Calu3 (cell line): Measurements from ENCODE around the gene ACTR1B. TPM values are rescaled to one million over a fixed set of nuclear protein-coding genes. Genes with fewer than 3 reads are reported as not detected.

Source experiments
- BruUV-seq: library from RNA; stranded (reverse); fragments of 400-500 nt; replicated peaks from 2 replicates; lab custom pipeline; 2021; lab: Mats Ljungman, UMichigan
- CTCF ChIA-PET: fragments of 300-600 bp; sonication (Branson Sonifier 250); formaldehyde crosslinking; loops from one replicate; lab custom pipeline; 2022; ENCODE audit warnings: antibody characterized with exemption; lab: Charles Lee
- DNase-seq: peaks from one replicate; pipeline ENCODE4 v3.0.0; 2022
- H3K27ac Mint-ChIP-seq: one replicate; pipeline ENCODE4 v1.8.0; 2022; ENCODE audit warnings: mixed read lengths; ENCODE audit not compliant: unreplicated experiment
- H3K27me3 Mint-ChIP-seq: one replicate; pipeline ENCODE4 v1.8.0; 2022; ENCODE audit warnings: mixed read lengths; ENCODE audit not compliant: unreplicated experiment
- H3K36me3 Mint-ChIP-seq: one replicate; pipeline ENCODE4 v1.8.0; 2022; ENCODE audit warnings: mild to moderate bottlenecking, moderate library complexity, mixed read lengths; ENCODE audit not compliant: insufficient read depth, unreplicated experiment
- H3K4me1 Mint-ChIP-seq: one replicate; pipeline ENCODE4 v1.8.0; 2022; ENCODE audit warnings: mild to moderate bottlenecking, low read depth, mixed read lengths; ENCODE audit not compliant: unreplicated experiment
- H3K4me3 Mint-ChIP-seq: one replicate; pipeline ENCODE4 v1.8.0; 2022; ENCODE audit warnings: mild to moderate bottlenecking, low read depth, moderate library complexity, mixed read lengths; ENCODE audit not compliant: unreplicated experiment
- H3K9me3 Mint-ChIP-seq: one replicate; pipeline ENCODE4 v1.8.0; 2022; ENCODE audit warnings: low read depth, mixed read lengths; ENCODE audit not compliant: unreplicated experiment
- intact Hi-C: fragments of 100-400 bp; cut with micrococcal nuclease; formaldehyde crosslinking; loops from one replicate; pipeline ENCODE4 v1.10.0; 2022; ENCODE audit not compliant: unreplicated experiment
- total RNA-seq: library from RNA; stranded (reverse); gene quantifications from 2 replicates; pipeline ENCODE4 v1.2.3, GENCODE V29; 2022
- TF ChIP-seq, protein P1 (sequence below): fragments of 200-600 bp; IDR thresholded peaks from one replicate; pipeline ENCODE4 v1.8.0; 2022; ENCODE audit warnings: antibody characterized with exemption; ENCODE audit not compliant: unreplicated experiment

The ACTR1B gene
- total RNA-seq, 1 experiment from 2014 or later, result 48.7 TPM

DNA sequence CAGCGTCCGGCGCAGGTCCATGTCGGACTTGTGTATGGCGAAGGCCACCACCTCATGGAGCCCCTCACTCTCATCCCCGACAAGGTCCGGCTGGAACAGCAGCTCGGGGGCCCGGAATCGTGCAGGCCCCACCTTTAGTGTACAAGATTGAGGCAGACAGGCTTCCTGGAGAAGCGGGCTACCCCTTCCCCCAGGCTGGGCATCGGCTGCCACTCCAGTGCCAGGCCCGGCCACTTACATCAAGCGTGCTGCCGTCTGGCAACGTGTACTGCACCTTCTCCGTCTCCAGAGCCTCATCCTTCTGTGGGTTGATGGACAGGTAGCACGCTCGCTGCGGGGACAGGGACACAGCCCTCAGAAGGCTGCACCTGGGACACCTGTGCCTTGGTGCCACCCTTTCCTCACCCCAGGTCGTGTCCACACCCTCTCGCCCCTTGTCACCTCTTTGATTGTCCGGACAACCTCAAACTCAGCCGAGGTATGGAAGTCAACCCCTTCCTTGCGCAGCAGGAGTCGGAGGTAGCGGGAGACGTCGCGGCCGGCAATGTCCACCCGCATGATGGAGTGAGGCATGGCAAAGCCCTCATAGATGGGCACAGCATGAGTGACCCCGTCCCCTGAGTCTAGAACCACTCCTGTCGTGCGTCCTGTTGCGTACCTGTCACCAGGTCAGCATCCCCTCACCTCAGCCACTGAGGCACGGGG, 5.7 kb downstream of the ACTR1B start:
- H3K27ac Mint-ChIP-seq, result no peak overlapping the region
- intact Hi-C loops, result no loop called here
- TF ChIP-seq, protein P1, sequence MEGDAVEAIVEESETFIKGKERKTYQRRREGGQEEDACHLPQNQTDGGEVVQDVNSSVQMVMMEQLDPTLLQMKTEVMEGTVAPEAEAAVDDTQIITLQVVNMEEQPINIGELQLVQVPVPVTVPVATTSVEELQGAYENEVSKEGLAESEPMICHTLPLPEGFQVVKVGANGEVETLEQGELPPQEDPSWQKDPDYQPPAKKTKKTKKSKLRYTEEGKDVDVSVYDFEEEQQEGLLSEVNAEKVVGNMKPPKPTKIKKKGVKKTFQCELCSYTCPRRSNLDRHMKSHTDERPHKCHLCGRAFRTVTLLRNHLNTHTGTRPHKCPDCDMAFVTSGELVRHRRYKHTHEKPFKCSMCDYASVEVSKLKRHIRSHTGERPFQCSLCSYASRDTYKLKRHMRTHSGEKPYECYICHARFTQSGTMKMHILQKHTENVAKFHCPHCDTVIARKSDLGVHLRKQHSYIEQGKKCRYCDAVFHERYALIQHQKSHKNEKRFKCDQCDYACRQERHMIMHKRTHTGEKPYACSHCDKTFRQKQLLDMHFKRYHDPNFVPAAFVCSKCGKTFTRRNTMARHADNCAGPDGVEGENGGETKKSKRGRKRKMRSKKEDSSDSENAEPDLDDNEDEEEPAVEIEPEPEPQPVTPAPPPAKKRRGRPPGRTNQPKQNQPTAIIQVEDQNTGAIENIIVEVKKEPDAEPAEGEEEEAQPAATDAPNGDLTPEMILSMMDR, result no peak
- no peaks in the 10 kb centered on the region for H3K27me3 Mint-ChIP-seq
- CTCF ChIA-PET, result no interaction called here
- H3K9me3 Mint-ChIP-seq, result peaks cover 17% of the 10 kb centered on the region
- BruUV-seq, result no TSS peak
- DNase-seq, result no peak
- no peaks in the 10 kb centered on the region for H3K4me1 Mint-ChIP-seq
- H3K4me3 Mint-ChIP-seq, result no peak overlapping the region
- peaks cover 36% of the 10 kb centered on the region for H3K36me3 Mint-ChIP-seq

DNA sequence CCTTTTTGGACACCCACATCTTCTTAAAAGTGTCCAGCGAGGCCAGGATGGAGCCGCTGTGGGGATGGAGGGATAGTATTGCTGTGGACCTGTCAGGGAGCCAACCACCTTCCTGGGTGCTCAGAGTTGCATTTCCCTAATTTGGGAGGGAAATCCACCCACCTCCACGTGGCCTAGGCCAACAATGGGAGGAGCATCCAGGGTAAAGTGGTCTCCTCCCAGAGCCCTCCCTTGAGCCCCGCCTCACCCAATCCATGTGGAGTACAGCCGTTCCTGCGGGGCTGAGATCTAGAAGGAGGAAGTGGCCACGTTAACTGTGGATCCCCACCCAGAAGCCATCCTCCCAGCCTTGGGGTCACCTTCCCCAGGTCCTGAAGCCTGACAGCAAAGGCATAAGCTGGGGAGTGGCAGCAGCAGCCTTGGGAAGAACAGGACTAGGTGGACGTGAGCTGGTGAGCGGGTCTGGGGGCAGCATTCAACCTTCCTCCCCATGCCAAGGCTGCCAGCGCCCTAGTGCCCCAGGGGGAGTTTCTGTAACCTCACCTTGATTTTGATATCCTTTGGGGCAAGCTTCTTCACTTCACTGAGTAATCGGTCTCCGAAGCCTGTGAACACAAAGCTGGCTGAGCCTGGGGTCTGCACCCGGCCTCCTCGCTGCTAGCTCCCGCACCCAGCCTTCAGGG, 6.8 kb downstream of the ACTR1B start:
- no TSS peak for BruUV-seq
- Mint-ChIP-seq H3K4me1 (no peaks in the 10 kb centered on the region), H3K27ac (no peak overlapping the region), H3K4me3 (no peak overlapping the region), H3K36me3 (peaks cover 35% of the 10 kb centered on the region), H3K27me3 (no peaks in the 10 kb centered on the region), H3K9me3 (peaks cover 17% of the 10 kb centered on the region)
- TF ChIP-seq, protein P1, result no peak
- intact Hi-C loops, result no loop called here
- CTCF ChIA-PET, result no interaction called here
- DNase-seq, result no peak

DNA sequence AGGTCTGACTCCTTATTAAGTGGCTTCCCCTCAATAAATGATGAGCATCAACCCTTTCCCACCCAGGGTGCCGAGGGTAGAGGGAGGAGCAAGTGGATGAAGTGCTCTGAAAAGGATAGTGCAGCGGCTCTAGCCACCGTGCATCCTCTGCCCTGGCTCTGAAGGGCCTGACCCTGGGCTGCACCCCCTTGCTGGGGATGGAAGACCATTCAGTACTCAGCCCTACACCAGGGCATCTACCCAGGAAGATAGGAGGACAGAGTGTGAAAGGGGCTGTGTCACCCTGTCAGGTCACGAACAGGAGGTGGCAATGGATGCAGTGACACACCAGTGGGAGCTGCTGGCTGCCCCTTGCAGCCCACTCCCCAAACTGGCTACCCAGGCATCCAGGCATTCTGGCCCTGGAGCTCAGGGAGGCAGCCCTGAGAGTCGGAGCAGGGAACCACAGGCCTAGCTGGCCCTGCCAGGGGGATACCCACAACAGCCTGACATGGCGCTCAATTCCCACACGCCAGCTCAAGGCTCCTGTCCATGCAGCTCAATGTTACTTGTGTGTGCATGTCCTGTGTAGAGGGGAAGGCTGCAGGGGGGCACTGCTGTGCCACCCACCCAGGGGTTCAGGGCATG, 7.6 kb downstream of the ACTR1B start:
- Mint-ChIP-seq H3K27me3 (no peaks in the 10 kb centered on the region), H3K4me3 (no peak overlapping the region), H3K4me1 (no peaks in the 10 kb centered on the region), H3K36me3 (peaks cover 36% of the 10 kb centered on the region), H3K27ac (no peak overlapping the region), H3K9me3 (peaks cover 17% of the 10 kb centered on the region)
- no peak for DNase-seq
- no TSS peak for BruUV-seq
- TF ChIP-seq, protein P1, result no peak
- intact Hi-C loops, result no loop called here
- CTCF ChIA-PET, result no interaction called here

DNA sequence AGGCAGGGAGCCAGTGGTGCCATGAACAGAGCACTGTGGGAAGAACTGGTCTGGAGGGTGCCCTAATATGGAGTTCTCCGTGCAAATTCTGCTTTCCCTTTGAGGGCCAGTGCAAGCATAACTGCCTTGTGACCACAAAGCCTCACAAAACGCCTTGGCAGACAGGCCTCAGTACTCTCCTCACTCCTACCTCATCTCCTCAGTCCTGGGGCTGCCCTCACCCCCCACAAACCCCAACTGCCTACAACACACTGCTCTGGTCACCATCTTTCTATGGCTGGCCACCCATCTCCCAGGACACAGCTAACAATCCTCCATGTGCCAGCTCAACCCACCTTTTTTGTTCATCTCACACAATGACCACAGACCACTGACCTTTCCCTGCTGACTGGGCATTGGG, 9.1 kb downstream of the ACTR1B start:
- intact Hi-C loops, result no loop called here
- CTCF ChIA-PET, result no interaction called here
- no peak for DNase-seq
- peaks cover 17% of the 10 kb centered on the region for H3K9me3 Mint-ChIP-seq
- peak overlapping the region; percentile 53 for H3K27ac Mint-ChIP-seq
- BruUV-seq, result no TSS peak
- peaks cover 50% of the 10 kb centered on the region for H3K36me3 Mint-ChIP-seq
- no peaks in the 10 kb centered on the region for H3K4me1 Mint-ChIP-seq
- H3K4me3 Mint-ChIP-seq, result no peak overlapping the region
- TF ChIP-seq, protein P1, result no peak
- no peaks in the 10 kb centered on the region for H3K27me3 Mint-ChIP-seq
